HG02763 (cell line): ENCODE results near the gene ATP6V1F.

ENCODE experiments used
- ATAC-seq: cut with Tn5 transposase; IDR thresholded peaks from one replicate; pipeline ENCODE4 v1.9.1; 2021; ENCODE audit warnings: mild to moderate bottlenecking, moderate library complexity; ENCODE audit not compliant: unreplicated experiment

The ATP6V1F gene

DNA sequence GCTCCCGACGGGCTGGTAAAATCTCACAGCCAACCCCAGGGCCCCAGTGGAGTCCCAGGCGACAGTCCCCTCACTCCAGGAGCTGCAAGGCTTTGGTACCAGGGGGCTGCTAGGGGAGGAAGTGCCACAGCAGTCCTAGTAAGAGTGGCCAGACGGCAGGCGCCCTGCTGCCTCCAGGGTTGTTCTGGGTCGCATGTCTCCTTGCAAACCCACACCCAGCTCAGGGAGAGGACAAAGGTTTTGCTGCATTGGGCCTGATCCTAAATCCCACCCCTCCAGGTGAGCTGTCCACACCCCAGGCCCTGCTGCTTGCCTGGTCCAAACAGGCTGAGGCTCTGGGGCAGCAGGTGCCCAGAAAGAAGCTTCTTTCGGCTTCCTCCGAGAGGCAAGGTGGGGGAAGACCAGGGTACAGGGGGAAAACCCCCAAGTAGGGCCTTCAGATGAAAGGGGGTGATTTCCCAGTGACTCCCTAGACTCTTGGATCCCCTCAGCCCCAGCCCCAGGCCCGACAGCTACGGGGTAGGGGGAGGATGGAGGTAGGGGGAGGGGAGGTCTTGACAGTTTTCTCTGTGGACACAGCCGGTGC, 52.0 kb downstream of the ATP6V1F start:
- ATAC-seq: no peak

DNA sequence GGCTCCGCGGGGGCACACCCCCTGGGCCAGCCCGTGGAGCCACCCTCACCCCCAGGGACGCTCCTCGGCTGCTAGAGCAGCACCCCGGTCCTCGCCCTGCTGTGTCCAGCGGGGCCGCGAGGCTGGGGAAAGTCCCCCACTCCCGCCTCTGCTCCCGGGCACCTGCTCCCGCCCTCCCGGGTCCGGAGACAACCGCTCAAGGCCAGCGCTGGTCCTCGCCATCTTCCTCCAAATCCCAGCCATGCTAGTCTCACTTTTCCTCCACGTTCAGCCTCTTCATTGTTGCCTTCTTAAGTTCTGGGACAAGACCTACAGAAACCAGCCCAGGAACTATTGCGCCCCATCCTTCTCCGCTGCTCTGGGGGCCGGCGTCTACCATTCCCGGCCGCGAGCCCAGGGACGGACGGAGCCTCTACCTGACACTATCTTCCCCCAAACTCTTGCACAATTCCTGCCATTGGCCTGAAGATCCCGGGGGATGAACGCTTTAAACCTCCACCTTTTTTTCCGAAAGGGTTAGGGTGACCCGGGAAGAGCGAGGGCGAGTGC, 52.7 kb downstream of the ATP6V1F start:
- ATAC-seq: no peak
